Panc1 (cell line): Measurements from ENCODE around the gene SLC2A3. TPM values are rescaled to one million over a fixed set of nuclear protein-coding genes. Genes with fewer than 3 reads are reported as not detected.
"Not testable (repeated sequence)": the region's sequence is repeated elsewhere in the genome, so short reads cannot be mapped to it uniquely, and the experiment has no call there.

Source experiments
- ATAC-seq: fragments of 200-7000 bp; cut with Tn5 transposase; 2 replicates; pipeline ENCODE4 v1.9.1; 2020; ENCODE audit warnings: mild to moderate bottlenecking, moderate library complexity
- BruUV-seq: library from RNA; stranded (reverse); fragments of 400-500 nt; replicated peaks from 2 replicates; lab custom pipeline; 2021; lab: Mats Ljungman, UMichigan
- CTCF ChIA-PET: fragments of 300-600 bp; sonication (Branson Sonifier 250); formaldehyde crosslinking; loops from one replicate; lab custom pipeline; 2022; ENCODE audit warnings: antibody characterized with exemption; lab: Charles Lee
- POLR2A ChIA-PET: fragments of 300-600 bp; sonication (Branson Sonifier 250); formaldehyde crosslinking; loops from one replicate; lab custom pipeline; 2022; ENCODE audit warnings: antibody characterized with exemption; lab: Charles Lee
- DNase-seq: peaks from one replicate; pipeline ENCODE4 v3.0.0-alpha.2; 2010; ENCODE audit warnings: low read depth, low spot score
- H3K27ac ChIP-seq: 2 replicates; pipeline ENCODE4 v1.5.1; 2011; ENCODE audit warnings: mild to moderate bottlenecking, low read length, inconsistent platforms
- H3K27me3 ChIP-seq: fragments of 200-500 bp; sonication (Bioruptor generic); 2 replicates; pipeline ENCODE4 v1.6.0; 2014; ENCODE audit warnings: low read length, inconsistent platforms; ENCODE audit not compliant: control insufficient read depth, insufficient read depth
- H3K36me3 ChIP-seq: fragments of 200-500 bp; sonication (Bioruptor generic); 2 replicates; pipeline ENCODE4 v1.5.1; 2014; ENCODE audit warnings: inconsistent platforms, mild to moderate bottlenecking, low read length, moderate library complexity; ENCODE audit not compliant: control insufficient read depth, insufficient read depth
- H3K4me1 ChIP-seq: 2 replicates; pipeline ENCODE4 v1.5.1; 2011; ENCODE audit warnings: inconsistent platforms, mild to moderate bottlenecking, low read length, moderate library complexity; ENCODE audit not compliant: control insufficient read depth, insufficient read depth
- H3K4me3 ChIP-seq, 2 experiments: 2 replicates each; pipeline ENCODE4 v1.5.1; 2011 to 2012; ENCODE audit warnings: low read depth in 2 of 2, low read length in 2 of 2, mild to moderate bottlenecking in 2 of 2, inconsistent platforms in 1 of 2, moderate library complexity in 1 of 2
- H3K9me3 ChIP-seq: fragments of 200-500 bp; sonication (Bioruptor generic); 2 replicates; pipeline ENCODE4 v1.5.1; 2014; ENCODE audit warnings: low read depth, mild to moderate bottlenecking, inconsistent platforms, low read length, moderate library complexity; ENCODE audit not compliant: control insufficient read depth, insufficient read depth
- CTCF ChIP-seq: fragments of 450-650 bp; IDR thresholded peaks from 2 replicates; pipeline ENCODE4 v1.5.1; 2017; ENCODE audit warnings: mild to moderate bottlenecking
- POLR2AphosphoS5 ChIP-seq: IDR thresholded peaks from 2 replicates; pipeline ENCODE4 v1.6.1; 2012; ENCODE audit warnings: mild to moderate bottlenecking, low read depth, low read length, moderate library complexity
- REST ChIP-seq, 2 experiments: IDR thresholded peaks; 2 replicates each; pipeline ENCODE4 v1.6.1; 2011 to 2012; ENCODE audit warnings: low read depth in 2 of 2, control low read depth in 1 of 2, low read length in 1 of 2, mild to moderate bottlenecking in 1 of 2, moderate library complexity in 1 of 2; ENCODE audit not compliant: insufficient read depth in 1 of 2
- SIN3A ChIP-seq: IDR thresholded peaks from 2 replicates; pipeline ENCODE4 v1.6.1; 2012; ENCODE audit warnings: low read depth, mild to moderate bottlenecking, low read length, moderate library complexity, borderline replicate concordance; ENCODE audit not compliant: insufficient read depth
- TCF7L2 ChIP-seq: IDR thresholded peaks from 2 replicates; pipeline ENCODE4 v1.6.1; 2011; ENCODE audit warnings: mild to moderate bottlenecking, low read depth, low read length, inconsistent platforms
- in situ Hi-C: cut with HindIII; loops from 2 replicates; pipeline ENCODE4 v1.10.0; 2016; ENCODE audit warnings: low sequenced_read_pairs, low pct_unique_long_range_greater_than_20kb
- intact Hi-C: fragments of 100-400 bp; cut with micrococcal nuclease; formaldehyde crosslinking; loops from one replicate; pipeline ENCODE4 v1.10.0; 2022; ENCODE audit not compliant: unreplicated experiment
- total RNA-seq: library from RNA; stranded (reverse); gene quantifications from one replicate; pipeline ENCODE4 v1.2.1, GENCODE V29; 2021; ENCODE audit not compliant: unreplicated experiment

SLC2A3 gene
- total RNA-seq, 1 experiment from 2014 or later = 0.51 TPM

GRCh38 chr12:7959278-7959677 lies 23.3 kb upstream of the SLC2A3 start:
- ATAC-seq = no peak
- POLR2A ChIA-PET = no interaction called here
- intact Hi-C loops = no loop called here

GRCh38 chr12:7954877-7955276 lies 18.9 kb upstream of the SLC2A3 start:
- intact Hi-C loops, CTCF ChIA-PET, H3K27me3 ChIP-seq, H3K36me3 ChIP-seq, H3K9me3 ChIP-seq, H3K4me3 ChIP-seq, DNase-seq, BruUV-seq, H3K27ac ChIP-seq, ATAC-seq, in situ Hi-C loops, H3K4me1 ChIP-seq, POLR2A ChIA-PET: not testable (repeated sequence)

More at GRCh38 chr12:7959278-7959677, 23.3 kb upstream of the SLC2A3 start:
- no peaks in the 10 kb centered on the region for H3K27me3 ChIP-seq
- peaks cover 4% of the 10 kb centered on the region; the same call in 1 of the 2 replicates for H3K4me1 ChIP-seq
- BruUV-seq = no TSS peak
- no peak for DNase-seq
- no peaks in the 10 kb centered on the region for H3K9me3 ChIP-seq
- H3K27ac ChIP-seq = no peak overlapping the region
- in situ Hi-C loops = no loop called here
- CTCF ChIA-PET = no interaction called here
- TF ChIP-seq CTCF = no peak
- TF ChIP-seq POLR2AphosphoS5 = no peak
- TF ChIP-seq REST (IDR thresholded peaks at IDR 0.05; ENCODE audit: insufficient read depth in 1 of 2, low read depth in 2 of 2, low read length in 1 of 2) = no peak
- TF ChIP-seq TCF7L2 = no peak
- no peak for TF ChIP-seq SIN3A
- H3K36me3 ChIP-seq = no peaks in the 10 kb centered on the region; the same call in 1 of the 2 replicates
- no peak overlapping the region for H3K4me3 ChIP-seq

- H3K36me3 ChIP-seq, H3K4me1 ChIP-seq, CTCF ChIA-PET, H3K27ac ChIP-seq, H3K4me3 ChIP-seq, ATAC-seq, intact Hi-C loops, H3K9me3 ChIP-seq, BruUV-seq, POLR2A ChIA-PET, DNase-seq, in situ Hi-C loops, H3K27me3 ChIP-seq: not testable (repeated sequence)
Observed at GRCh38 chr12:7954418-7954817, 18.4 kb upstream of the SLC2A3 start.

GRCh38 chr12:7953912-7954311 lies 17.9 kb upstream of the SLC2A3 start:
- H3K36me3 ChIP-seq, ATAC-seq, H3K4me1 ChIP-seq, H3K4me3 ChIP-seq, BruUV-seq, DNase-seq, H3K9me3 ChIP-seq, intact Hi-C loops, H3K27ac ChIP-seq, H3K27me3 ChIP-seq, CTCF ChIA-PET, in situ Hi-C loops, POLR2A ChIA-PET: not testable (repeated sequence)
